GM21723 (cell line): ENCODE results near the gene HAAO.

Experiments
- ATAC-seq: cut with Tn5 transposase; IDR thresholded peaks from one replicate; pipeline ENCODE4 v1.9.1; 2021; ENCODE audit warnings: mild to moderate bottlenecking, moderate library complexity; ENCODE audit not compliant: unreplicated experiment

Gene HAAO

GRCh38 chr2:42769583-42770287 is 22.6 kb downstream of the HAAO start:
- ATAC-seq, result no peak

GRCh38 chr2:42768706-42769256 is 23.6 kb downstream of the HAAO start:
- ATAC-seq, result no peak

GRCh38 chr2:42767899-42768705 is 24.3 kb downstream of the HAAO start:
- ATAC-seq, result no peak

GRCh38 chr2:42767080-42767898 is 25.1 kb downstream of the HAAO start:
- no peak for ATAC-seq

- ATAC-seq, result no peak
Observed at GRCh38 chr2:42765686-42766085, 26.7 kb downstream of the HAAO start.

GRCh38 chr2:42764901-42765300 is 27.5 kb downstream of the HAAO start:
- no peak for ATAC-seq

GRCh38 chr2:42764096-42764495 is 28.3 kb downstream of the HAAO start, which contains the start of gene OXER1:
OXER1 (minus strand) TSS chr2:42764135; CDS start chr2:42764062, 73 bp downstream.
- no peak for ATAC-seq

- ATAC-seq, result no peak
Observed at GRCh38 chr2:42762823-42763804, 29.3 kb downstream of the HAAO start.

- no peak for ATAC-seq
Observed at GRCh38 chr2:42762155-42762554, 30.2 kb downstream of the HAAO start.

GRCh38 chr2:42761554-42761953 is 30.8 kb downstream of the HAAO start:
- ATAC-seq, result no peak

GRCh38 chr2:42758751-42759150 is 33.6 kb downstream of the HAAO start:
- ATAC-seq, result no peak

- ATAC-seq, result no peak
Observed at GRCh38 chr2:42757981-42758740, 34.2 kb downstream of the HAAO start.

- ATAC-seq, result no peak
Observed at GRCh38 chr2:42756966-42757513, 35.3 kb downstream of the HAAO start.

GRCh38 chr2:42756150-42756775 is 36.1 kb downstream of the HAAO start:
- no peak for ATAC-seq

GRCh38 chr2:42755191-42755880 is 37.0 kb downstream of the HAAO start:
- ATAC-seq, result no peak

- no peak for ATAC-seq
Observed at GRCh38 chr2:42754776-42755140, 37.6 kb downstream of the HAAO start.

GRCh38 chr2:42754021-42754775 is 38.2 kb downstream of the HAAO start:
- ATAC-seq, result peak; percentile 62
